ENCODE measurements around the gene HOXA4.

The HOXA4 gene

DNA sequence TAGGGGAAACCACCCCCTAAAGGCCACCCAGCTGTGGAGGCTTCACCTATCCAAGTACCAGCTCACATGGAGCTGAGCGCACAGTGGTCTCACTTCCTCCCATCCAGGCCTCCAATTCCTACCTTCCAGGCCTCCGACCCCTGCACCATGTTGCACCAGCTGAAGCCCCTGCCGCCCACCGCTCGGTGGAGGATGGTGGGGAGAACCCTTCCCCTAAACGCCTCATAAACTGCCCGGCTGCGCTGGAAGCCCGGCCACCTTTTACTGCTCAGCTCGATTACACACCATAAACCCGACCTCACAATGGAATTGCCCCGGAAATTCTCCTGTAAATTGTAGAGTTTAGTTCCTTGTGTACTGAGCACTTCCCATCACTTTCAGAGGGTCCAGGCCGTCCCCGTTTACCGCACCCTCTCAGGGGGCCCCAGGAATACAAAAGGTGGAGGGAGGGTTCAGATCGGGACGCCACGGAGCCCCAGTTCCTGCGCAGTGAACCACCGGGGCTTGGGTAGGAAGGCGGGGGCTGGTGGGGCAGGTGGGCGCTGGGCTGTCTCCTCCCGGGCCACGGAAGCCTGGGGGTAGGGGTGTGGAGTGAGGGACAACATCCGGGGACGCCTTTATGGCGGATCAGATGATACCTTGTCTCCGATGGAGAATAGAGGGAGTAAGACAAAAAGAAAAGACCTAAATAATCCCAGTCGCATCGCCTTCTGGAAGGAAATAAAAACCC is 27.3 kb upstream of the HOXA4 start:
- no peak for DNase-seq (ENCODE audit: low read depth)

DNA sequence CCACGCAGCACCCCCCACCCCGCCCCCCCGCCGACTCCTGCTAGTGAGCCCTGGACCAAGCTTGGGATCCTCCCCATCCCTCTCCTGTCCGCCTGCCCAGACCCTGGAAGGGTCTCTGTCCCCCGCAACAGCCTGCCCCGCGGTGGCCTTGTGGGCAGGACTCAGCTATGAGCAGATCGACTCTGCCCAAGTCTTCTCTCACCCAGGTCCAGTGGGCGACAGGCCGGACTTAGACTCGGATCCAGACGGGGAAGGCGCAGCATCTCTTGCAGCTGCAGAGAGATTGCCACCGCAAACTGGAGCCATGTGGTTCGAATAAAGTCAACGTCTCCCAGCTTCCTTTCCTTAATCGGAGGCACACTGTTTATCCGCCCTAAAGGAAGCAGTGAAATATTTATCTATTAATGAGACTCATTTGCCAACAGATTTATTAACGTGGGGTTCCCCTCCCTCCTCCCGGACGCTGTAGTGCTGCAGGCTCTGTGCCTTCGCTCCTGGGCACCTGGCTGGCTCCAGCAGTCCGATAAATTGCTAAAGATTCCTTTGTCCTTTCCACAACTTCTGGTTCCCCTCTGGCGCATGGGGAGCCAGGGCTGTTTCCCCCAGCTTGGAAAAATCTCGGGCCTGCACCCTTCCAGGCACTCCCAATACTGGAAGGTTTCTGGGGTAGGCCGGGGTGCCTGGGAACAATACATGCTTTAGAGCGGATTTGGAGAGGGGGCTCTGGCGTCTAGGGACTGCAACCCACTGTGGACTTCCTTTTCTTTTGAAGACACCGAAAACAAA is 26.6 kb upstream of the HOXA4 start:
- no peak for DNase-seq (ENCODE audit: low read depth)

DNA sequence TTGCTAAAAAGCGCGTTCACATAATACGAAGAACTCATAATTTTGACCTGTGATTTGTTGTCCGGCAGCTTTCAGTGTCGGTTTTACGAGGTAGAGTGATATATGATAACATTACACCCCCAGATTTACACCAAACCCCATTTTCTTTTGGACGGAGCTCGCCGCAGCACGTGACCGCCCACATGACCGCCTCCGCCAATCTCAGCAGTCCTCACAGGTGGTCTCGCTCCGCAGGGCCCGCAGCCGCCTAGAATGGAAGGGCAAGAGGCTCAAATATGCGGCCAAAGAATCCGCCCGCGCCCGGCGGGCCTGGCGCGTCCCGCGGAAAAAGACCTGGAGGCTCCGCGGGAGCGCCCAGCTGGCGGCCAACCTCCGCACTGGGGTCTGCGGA is 25.9 kb upstream of the HOXA4 start, which contains the start of gene HOXA7:
Gene HOXA7 (minus strand): TSS at position 168 of the 391 bp plus-strand sequence. CDS start 130 bp downstream, at position 38.
- no peak for DNase-seq (ENCODE audit: low read depth)

DNA sequence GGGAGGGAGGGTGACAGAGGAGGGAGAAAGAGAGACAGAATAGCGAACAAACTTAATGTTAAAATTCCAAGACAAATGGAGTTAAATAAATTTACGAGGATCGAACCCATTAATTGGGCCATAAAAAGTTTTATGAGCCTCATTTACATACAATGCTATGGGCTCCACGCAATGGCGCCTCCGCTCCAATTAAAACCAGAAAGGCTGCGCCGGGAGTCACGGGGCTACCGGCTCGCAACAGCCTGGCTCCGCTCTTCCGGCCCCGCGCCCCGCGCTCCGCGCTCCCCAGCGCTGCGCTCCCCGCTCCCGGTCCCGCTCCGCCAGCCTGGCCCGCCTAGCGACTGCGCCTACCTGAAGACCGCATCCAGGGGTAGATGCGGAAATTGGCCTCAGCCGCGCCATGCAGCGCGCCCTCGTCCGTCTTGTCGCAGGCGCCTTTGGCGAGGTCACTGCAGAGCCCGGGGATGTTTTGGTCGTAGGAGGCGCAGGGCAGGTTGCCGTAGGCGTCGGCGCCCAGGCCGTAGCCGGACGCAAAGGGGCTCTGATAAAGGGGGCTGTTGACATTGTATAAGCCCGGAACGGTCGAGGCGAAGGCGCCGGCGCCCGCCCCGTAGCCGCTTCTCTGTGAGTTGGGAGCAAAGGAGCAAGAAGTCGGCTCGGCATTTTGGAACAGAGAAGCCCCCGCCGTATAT is 25.4 kb upstream of the HOXA4 start:
- DNase-seq (ENCODE audit: low read depth): no peak

DNA sequence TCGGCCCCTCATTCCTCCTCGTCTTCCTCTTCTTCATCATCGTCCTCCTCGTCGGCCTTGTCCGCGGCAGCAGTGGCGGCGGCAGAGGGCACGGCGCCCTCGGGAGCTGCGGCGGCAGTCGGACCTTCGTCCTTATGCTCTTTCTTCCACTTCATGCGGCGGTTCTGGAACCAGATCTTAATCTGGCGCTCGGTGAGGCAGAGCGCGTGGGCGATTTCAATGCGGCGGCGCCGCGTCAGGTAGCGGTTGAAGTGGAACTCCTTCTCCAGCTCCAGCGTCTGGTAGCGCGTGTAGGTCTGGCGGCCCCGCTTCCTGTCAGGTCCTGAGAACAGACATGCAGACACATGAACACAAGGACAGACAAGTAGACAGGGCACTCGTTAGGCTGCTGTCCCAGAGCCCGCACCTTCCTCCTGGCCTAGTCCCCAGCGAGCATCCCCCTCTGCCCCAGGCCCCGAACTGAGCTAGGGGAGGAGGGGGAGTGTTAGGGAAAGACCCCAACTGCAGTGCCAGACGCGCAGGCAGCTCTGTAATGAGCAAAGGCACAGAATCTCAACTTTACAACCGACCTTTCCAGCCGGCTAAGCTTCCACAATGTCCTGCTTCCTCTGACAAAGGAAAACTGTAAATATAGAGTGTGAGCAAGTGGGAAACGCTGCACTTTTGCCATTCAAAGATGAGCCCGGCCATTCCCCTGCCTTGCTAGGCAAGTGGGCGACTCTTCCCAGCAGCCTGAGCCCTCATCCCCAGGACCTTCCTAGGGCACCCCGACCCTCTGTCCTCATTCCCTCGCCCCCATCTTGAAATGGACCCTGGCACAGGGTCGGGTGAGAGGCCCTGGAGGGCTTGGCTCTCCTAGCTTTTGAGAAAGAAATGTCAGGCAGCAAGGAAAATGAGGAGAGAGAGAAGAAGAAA is 24.6 kb upstream of the HOXA4 start:
- no peak for DNase-seq (ENCODE audit: low read depth)

DNA sequence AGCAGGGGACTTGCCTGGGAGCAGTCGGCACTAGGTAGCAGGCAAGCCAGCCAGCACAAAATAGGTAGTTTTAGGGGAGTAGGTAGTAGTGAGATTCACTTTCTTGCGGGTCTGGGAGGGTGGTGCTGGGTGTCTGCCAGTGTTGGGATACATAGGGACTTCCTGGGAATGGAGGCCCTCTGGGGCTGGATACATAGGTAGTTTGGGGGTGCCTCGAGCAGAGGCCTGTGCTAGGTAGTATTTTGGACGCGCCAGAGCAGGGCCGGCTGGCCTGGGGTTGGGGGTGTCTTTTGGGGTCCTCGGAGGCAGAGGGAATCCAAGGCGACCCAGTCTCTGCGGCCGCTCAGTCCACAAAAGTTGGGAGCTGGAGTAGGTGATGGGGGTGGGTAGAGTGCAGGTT is 23.8 kb upstream of the HOXA4 start:
- DNase-seq (ENCODE audit: low read depth): no peak

DNA sequence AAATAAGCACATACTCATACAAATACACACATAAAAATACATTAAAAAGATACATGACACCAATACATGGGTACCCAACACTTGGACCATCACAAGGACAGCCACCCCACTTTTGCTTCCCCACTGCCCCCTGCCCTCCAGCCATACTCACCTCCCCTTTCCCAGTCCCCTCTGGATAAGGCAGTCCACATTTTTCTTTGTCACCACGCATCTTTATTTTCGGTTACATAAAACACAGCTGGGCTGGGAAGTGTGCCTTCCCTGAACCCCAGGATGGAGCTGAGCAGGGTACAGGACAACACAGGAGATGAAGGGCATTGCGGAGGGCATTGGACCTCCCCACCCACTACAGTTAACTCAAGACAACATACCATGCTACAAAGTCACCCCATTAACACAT is 23.0 kb upstream of the HOXA4 start:
- DNase-seq (ENCODE audit: low read depth): no peak

DNA sequence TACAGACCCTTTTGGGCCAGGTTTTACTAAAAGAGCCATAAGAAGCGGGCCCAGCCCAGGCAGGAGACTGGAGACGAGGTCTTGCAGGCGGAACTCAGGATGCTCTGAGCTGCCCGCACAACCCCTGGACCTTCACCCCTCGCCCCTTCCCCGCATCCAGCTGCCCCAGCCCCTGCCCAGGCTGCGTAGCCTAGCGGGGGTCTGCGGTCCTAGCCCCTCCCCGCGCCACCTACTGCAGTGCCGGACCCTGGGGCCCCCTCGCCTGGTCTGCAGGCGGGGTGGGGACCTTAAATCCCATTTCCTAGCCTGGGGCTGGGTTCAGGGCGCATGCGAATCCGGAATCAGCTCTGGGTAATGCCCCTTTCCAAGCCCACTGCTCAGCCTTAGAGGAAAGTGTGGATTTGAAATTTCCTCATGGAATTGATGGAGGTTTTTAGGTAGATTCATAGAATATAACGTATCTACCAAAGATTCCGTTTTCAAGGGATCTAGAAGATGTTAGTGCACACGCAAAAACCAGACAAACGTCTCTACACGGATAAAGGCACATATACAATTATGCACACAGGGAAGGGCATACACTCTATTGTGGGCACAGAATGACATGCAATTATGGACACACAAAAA is 22.4 kb upstream of the HOXA4 start:
- DNase-seq (ENCODE audit: low read depth): no peak

DNA sequence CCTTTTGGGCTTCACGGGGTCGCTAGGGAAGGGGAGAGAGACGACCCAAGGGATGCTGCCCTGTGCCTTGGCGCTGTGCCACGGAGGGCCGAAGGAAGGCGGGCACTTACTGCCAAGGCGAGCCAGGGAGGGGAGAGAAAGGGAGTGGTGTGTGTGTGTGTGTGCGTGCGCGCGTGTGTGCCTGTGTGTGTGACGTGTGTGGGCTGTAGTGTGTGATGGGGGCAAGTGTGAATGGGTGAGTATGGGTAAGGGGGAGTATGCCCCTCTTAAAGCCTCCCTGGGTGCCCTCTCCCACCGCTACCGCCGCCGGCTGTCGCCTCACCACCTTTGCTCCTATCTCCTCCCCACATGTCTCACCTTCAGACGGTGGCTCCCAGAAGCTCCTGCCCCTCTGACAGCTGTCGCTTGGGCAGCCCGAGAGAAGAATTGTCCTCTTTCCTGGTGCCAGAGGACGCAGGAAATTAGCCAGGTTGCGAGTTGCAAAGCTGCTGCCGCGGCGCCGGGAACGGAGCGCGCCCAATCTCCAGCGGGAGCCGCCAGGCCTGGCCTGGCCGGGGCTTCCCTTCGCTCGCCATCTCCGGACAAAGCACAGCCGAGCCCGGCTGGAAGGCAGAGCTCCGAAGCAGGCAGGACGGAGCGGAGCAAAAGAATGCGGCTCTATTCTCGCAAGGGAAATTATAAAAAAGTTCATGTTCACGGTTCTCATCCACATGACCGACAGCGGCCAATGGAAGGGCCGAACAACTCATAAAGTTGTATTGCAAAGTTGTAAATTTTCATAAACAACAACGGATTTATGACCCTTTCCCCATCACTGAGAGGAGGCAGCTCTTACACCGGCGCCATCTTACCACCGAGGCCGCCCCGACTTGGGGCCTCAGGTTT is 21.6 kb upstream of the HOXA4 start, which contains the start of gene HOXA3:
Gene HOXA3 (minus strand): TSS at position 653 of the 885 bp plus-strand sequence. CDS start 41,943 bp downstream, outside the sequence.
- no peak for DNase-seq (ENCODE audit: low read depth)

DNA sequence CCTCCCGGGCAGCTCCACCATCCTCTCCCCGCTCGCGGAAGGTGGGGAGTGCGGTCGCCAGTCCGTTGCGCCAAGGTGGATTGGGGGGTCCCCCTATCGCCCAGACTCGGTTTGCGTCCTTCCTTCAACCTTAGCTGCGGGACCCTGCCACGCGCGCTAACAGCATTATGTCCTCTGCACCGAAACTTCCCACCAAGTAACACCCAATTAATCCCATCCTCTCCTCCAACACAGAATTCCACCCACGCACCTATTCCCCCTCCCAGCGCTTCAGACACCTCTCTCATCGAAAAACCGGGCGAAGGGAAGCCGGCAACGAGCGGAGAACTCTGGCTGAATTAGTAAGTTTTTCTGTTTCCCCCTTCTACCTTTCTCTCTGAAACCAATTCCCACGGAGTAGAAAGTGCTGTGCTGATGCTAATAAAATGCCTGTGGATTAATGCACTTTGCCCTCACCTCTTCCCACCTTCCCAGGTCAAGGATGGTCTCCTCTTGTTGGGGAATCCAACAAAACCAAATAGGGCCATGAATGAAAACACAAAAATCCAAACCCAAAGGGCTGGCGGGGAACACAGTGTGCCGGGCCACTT is 20.9 kb upstream of the HOXA4 start:
- no peak for DNase-seq (ENCODE audit: low read depth)

DNA sequence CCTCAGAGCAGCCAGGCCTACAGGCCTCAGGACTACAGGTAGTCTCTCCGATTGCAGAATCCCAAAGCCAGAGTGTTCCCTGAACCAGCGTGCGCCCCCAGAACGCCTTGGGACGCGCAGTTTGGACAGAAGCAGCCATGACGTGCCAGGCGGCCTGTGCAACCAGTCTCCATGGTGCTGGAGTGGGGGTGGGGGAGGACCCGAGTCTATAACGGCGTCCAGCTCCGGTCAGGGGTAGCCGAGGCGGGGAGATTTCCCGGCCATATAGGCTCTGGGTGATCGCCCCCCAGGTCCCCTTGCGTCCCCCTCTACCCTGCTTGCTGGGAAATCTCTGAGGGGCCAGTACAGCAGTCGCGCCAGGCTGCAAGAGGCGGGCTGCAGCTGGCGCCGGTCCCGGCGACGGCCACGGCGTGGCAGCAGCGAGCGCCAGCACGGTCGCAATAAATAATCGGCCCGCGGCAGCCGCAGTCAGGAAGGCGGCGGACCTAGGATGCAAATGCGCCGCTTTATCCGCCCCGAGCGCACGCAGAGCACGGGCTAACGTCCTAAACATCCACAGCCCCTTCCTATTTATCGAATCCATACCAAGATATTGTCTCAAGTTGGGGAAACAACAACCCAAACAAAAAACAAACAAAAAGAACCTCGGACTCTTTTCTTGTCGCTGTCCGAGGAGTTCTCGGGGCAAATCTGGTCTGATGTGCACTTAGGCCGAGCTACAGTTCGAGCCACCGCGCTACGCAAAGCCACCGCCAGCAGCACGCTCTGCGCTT is 20.2 kb upstream of the HOXA4 start:
- DNase-seq (ENCODE audit: low read depth): peak; percentile 42

DNA sequence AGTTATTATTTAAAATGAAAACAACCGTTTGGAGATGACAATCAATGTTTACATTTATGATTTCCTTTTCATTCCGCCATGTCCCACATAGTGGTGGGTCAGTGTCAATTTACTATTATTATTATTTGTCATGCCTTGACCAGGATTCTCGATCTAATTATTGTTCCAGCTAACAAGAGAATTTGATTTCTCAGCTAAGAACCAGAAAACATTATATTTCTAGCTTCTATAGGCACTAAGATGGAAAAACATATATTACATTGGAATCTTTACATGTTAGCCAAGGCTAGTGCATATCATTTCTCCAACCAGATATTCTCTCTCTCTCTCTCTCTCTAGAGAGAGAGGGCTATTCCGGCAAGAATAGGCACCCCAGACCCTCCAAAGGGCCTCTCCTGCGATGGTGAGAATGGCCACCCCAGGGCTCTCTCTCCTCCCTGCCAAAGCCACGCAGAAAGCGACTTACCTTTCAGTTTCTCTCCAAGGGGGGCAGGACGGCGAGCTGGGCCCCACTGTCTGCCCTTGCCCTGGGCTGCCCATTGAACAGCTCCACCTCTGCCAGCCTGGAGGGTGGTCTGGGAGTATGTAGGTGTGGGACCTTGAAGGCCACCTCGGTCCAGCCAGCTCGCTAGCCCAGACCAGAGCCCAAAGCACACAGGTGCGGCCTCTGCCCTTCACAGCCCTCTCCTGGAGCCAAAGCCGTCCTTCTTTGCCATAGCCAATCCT is 19.4 kb upstream of the HOXA4 start:
- DNase-seq (ENCODE audit: low read depth): no peak

DNA sequence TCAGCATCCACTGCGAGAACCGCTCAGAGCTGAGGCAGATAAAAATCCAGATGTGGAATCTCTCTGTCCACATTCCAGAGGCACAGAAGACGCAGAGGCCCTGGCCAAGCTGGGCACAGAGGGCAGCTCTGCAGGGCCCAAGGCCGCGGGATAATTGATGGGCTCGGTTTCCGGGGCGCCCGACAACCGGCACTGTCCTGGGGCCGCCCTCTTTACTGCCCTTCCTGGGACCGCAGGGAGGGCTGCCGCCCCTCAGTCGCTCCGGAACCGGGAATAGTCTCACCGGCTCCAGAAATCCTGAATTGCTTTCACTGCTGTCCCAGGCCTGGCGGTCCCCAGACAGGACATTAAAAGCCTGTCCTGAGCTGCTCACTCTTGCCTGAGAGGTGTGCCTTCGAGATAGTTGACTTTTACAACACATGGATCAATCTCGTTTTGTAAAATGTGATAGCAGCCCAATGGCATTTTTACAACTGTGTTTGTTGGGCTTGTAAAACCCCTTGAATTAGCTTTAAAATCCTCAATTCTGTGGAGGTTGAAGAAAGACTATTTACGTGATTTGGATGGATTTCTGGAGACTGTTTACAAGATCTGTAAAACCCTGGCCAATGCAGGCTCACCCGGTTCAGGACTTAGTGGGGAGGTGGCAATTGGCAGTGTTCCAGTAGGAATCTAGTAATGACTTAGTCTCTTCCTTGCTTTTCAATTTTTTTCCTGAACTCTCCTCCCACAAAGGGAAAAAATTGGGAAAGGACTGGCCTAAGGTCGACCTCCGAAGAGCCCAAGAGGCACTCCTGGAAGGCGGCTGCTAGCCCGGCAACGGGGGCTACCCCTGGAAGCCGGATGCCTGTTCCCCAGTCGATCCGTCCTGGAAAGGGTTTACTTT is 18.4 kb upstream of the HOXA4 start:
- DNase-seq (ENCODE audit: low read depth): no peak

DNA sequence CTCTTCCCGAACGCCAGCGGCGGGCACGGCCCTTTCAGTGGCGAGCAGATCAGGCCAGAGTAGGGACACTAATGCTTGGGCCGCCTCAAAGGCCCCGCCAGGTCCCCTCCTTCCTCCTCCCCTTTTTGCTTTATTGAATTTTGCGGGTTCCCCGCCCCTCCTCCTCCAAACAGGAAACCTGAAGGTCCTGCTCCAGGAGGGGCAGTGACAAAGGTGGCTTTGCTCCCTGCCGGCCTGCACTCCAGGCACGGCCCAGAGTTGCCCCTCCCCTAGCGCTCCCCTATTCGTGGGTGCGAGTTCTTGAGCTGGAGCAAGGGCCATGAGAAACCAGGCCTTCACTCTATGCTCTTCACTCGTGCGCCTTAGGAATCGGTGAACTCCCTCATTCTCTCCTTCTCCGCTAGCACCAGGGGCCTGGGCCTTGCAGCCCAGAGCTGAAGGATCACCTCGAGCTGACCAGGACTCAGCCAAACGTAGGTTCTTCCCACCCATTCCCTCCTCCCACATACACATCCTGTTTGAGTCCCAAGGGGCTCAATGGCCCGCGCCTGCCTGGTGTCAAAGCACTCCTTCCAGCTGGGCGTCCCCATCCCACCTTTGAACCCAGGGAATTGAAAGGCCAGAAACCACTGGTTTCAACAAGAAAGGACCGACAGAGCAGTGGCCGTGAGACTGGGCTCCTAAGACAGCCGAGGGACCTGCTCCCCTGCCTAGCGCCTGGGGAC is 17.6 kb upstream of the HOXA4 start:
- no peak for DNase-seq (ENCODE audit: low read depth)

DNA sequence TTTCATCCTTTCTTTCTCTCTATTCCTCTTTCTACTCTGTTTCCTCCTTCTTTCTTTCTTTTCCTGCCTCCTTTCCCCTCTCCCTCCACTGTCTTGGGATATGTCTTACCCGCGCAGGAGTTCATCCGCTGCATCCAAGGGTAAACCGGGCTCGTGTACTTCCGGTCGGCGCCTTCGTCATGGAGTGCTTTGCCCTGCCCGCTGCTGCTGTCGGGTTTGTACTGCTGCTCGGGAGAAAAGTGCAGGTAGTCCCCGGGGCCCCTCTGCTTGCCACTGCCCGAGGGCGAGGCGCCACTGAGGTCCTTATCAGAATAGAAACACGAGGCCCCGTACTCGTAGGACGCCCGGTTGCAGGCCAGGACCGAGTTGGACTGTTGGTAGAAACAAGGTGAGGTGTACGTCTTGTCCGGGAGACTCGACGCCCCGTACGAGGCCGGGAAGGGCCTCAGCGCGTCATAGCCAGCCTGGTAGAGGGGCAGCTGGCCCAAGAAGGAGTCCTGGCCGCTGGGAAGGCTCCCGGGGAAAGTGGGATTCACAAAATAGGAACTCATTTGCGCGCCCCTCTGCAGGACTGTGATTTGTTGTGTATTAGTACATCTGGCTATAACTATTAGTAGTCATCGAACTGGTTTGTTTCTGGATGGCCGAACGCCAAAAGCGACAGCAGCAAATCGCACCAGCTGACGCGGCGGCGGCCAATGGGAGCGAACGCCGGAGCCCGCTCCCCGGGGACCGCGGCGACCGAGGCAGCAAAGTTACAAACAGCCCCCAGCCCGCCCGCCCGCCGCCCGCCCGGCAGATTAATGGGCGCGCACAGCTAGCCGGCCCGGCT is 16.9 kb upstream of the HOXA4 start, which contains the start of gene HOXA6:
Gene HOXA6 (minus strand): TSS at position 576 of the 832 bp plus-strand sequence. CDS start 25 bp downstream, at position 551.
- no peak for DNase-seq (ENCODE audit: low read depth)

All from stimulated activated CD8-positive, alpha-beta memory T cell treated with anti-CD3 and anti-CD28 coated beads, Interleukin-15, amount 100 ng/mL, for 24 hours (primary cell).